Prostate gland (tissue), 2 donors: ENCODE data around the gene BCCIP. TPM values are rescaled to one million over a fixed set of nuclear protein-coding genes. Genes with fewer than 3 reads are reported as not detected.

Experiments
- DNase-seq: peaks from one replicate; pipeline ENCODE4 v3.0.0-alpha.2; 2019; ENCODE audit warnings: low spot score
- H3K27ac ChIP-seq, 2 donors: fragments of 200-600 bp; sonication (generic); 2 replicates each; pipeline ENCODE4 v1.5.1; 2017 to 2019
- H3K27me3 ChIP-seq: fragments of 200-600 bp; sonication (generic); replicated peaks from 2 replicates; pipeline ENCODE4 v1.5.1; 2019; ENCODE audit not compliant: insufficient read depth
- H3K36me3 ChIP-seq, 2 donors: fragments of 200-600 bp; sonication (generic); 1 replicate in 1 of 2; 2 replicates in 1 of 2; pipeline versions ENCODE4 v1.5.1 to v1.8.1; 2017 to 2019
- H3K4me1 ChIP-seq: fragments of 200-600 bp; sonication (generic); replicated peaks from 2 replicates; pipeline ENCODE4 v1.5.1; 2019
- H3K4me3 ChIP-seq, 2 donors: fragments of 200-600 bp; sonication (generic); 2 replicates each; pipeline ENCODE4 v1.5.1; 2017 to 2019
- H3K9me3 ChIP-seq: fragments of 200-600 bp; sonication (generic); 2 replicates; pipeline ENCODE4 v1.5.1; 2017
- POLR2A ChIP-seq: fragments of 450-650 bp; IDR thresholded peaks from one replicate; pipeline ENCODE4 v1.6.1; 2016; ENCODE audit warnings: antibody characterized with exemption, mild to moderate bottlenecking
- POLR2AphosphoS5 ChIP-seq: sonication (generic); formaldehyde crosslinking; IDR thresholded peaks from one replicate; pipeline ENCODE4 v1.6.1; 2017; ENCODE audit warnings: antibody characterized with exemption
- WGBS: methylation state at CpG from one replicate; pipeline ENCODE4 v1.1.5; 2018; 5-methylcytosine and 5-hydroxymethylcytosine counted together
- intact Hi-C: fragments of 100-400 bp; cut with DNase I; formaldehyde crosslinking; loops from one replicate; pipeline ENCODE4 v1.14.2; 2022
- total RNA-seq, 2 donors: library from RNA; depleted of rRNA; stranded (reverse); fragments of >200 nt; gene quantifications; one replicate each; pipeline ENCODE4 v1.1.0, GENCODE V29; 2016
- TF ChIP-seq, protein P1 (sequence below), 4 experiments: fragments of 200-600 bp in 2 of 4; fragments of 450-650 bp in 2 of 4; sonication (generic) in 2 of 4; IDR thresholded peaks; 1 replicate in 3 of 4; 2 replicates in 1 of 4; pipeline ENCODE4 v1.5.1; 2016 to 2019; ENCODE audit warnings: antibody characterized with exemption in 4 of 4, mild to moderate bottlenecking in 2 of 4, moderate library complexity in 2 of 4

Gene BCCIP
- total RNA-seq, 2 donors from 2014 or later, result 38.9 to 43.4 TPM

DNA sequence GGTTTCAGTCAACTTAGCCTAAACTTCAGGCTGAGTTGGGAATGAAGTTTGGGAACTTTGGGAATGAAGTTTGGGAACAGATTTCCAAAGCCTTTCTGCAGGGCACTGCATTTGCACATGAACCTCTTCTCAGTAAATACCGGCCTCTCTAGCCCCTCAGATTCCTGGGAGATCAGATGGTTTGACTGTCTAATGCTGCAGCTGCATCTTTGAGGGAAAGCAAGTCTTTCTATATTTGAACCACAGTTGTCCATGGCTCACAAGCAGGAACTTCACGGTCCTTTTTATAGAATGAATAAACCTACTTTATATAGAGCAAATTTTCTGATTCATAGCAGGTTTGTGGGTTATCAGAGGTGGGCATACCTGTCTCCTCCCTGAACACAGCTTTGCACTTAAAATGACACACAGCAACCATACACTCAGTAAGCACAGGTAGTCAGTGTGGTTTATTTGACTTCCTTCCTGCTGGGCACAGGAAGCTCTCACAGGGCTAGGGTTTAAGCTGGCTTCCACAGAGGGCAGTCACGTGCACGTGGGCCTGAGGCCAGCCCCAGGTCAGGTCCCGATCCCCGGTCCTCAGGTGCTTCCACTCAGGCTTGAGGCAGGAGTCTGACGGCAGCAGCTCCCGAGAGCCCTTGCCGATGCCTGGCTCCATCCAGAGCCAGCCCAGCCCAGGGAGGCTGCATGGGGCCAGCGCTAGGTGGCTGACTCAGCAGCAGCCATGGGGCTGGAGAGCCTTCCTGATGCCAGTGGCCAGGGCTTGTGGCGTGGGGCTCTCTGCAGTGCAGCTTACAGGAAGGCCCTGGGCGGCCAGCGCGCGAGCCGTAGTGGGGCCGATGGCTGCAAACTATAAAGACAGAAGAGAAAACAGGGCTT is 35.0 kb upstream of the BCCIP start:
- intact Hi-C loops, result no loop called here
- no peak for DNase-seq
- Histone ChIP-seq H3K9me3 (no peaks in the 10 kb centered on the region), H3K36me3 (peaks cover 0 to 6% of the 10 kb centered on the region in 2 donors), H3K4me1 (no peaks in the 10 kb centered on the region), H3K4me3 (no peak overlapping the region), H3K27ac (no peak overlapping the region), H3K27me3 (no peaks in the 10 kb centered on the region)
- TF ChIP-seq, protein P1, sequence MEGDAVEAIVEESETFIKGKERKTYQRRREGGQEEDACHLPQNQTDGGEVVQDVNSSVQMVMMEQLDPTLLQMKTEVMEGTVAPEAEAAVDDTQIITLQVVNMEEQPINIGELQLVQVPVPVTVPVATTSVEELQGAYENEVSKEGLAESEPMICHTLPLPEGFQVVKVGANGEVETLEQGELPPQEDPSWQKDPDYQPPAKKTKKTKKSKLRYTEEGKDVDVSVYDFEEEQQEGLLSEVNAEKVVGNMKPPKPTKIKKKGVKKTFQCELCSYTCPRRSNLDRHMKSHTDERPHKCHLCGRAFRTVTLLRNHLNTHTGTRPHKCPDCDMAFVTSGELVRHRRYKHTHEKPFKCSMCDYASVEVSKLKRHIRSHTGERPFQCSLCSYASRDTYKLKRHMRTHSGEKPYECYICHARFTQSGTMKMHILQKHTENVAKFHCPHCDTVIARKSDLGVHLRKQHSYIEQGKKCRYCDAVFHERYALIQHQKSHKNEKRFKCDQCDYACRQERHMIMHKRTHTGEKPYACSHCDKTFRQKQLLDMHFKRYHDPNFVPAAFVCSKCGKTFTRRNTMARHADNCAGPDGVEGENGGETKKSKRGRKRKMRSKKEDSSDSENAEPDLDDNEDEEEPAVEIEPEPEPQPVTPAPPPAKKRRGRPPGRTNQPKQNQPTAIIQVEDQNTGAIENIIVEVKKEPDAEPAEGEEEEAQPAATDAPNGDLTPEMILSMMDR (IDR thresholded peaks at IDR 0.05), result no peak
- TF ChIP-seq POLR2A (no peak), POLR2AphosphoS5 (no peak)
- 95% methylated on average over 11 of the region's 17 CpGs for WGBS

GRCh38 chr10:125792342-125793300 is 30.7 kb upstream of the BCCIP start:
- no peaks in the 10 kb centered on the region for H3K9me3 ChIP-seq
- H3K36me3 ChIP-seq, result peaks cover 0 to 8% of the 10 kb centered on the region in 2 donors
- TF ChIP-seq, protein P1 (IDR thresholded peaks at IDR 0.05), result no peak
- no peak for TF ChIP-seq POLR2AphosphoS5
- TF ChIP-seq POLR2A, result no peak
- whole genome bisulfite sequencing, result 86% methylated on average over 14 of the region's 14 CpGs
- H3K27me3 ChIP-seq, result no peaks in the 10 kb centered on the region
- intact Hi-C loops, result no loop called here
- no peak for DNase-seq
- no peak overlapping the region for H3K27ac ChIP-seq
- no peak overlapping the region for H3K4me3 ChIP-seq
- H3K4me1 ChIP-seq, result no peaks in the 10 kb centered on the region

GRCh38 chr10:125795128-125795527 is 28.2 kb upstream of the BCCIP start:
- no peak for DNase-seq
- 81% methylated on average over 2 of the region's 2 CpGs for whole genome bisulfite sequencing
- intact Hi-C loops, result no loop called here
- peaks cover 0 to 8% of the 10 kb centered on the region in 2 donors for H3K36me3 ChIP-seq
- no peaks in the 10 kb centered on the region for H3K9me3 ChIP-seq
- TF ChIP-seq, protein P1 (IDR thresholded peaks at IDR 0.05), result no peak
- TF ChIP-seq POLR2AphosphoS5 (no peak), POLR2A (no peak)
- H3K4me1 ChIP-seq, result no peaks in the 10 kb centered on the region
- H3K4me3 ChIP-seq, result no peak overlapping the region
- H3K27me3 ChIP-seq, result no peaks in the 10 kb centered on the region
- H3K27ac ChIP-seq, result no peak overlapping the region

- Histone ChIP-seq H3K4me1 (no peaks in the 10 kb centered on the region), H3K4me3 (no peak overlapping the region), H3K36me3 (peaks cover 0 to 8% of the 10 kb centered on the region in 2 donors), H3K9me3 (no peaks in the 10 kb centered on the region), H3K27ac (no peak overlapping the region), H3K27me3 (no peaks in the 10 kb centered on the region)
- no peak for TF ChIP-seq POLR2A
- TF ChIP-seq, protein P1 (IDR thresholded peaks at IDR 0.05), result no peak
- no peak for TF ChIP-seq POLR2AphosphoS5
- WGBS, result 69% methylated on average over 8 of the region's 8 CpGs
- intact Hi-C loops, result no loop called here
- no peak for DNase-seq
Observed at GRCh38 chr10:125795637-125796190, 27.6 kb upstream of the BCCIP start.
